GM12891 (cell line): ENCODE data around the gene RASA3.

Experiments
- POLR2A ChIP-seq: IDR thresholded peaks from 2 replicates; pipeline ENCODE4 v1.6.1; 2011; ENCODE audit warnings: low read depth, low read length, control low read depth
- POLR2AphosphoS5 ChIP-seq: IDR thresholded peaks from 2 replicates; pipeline ENCODE4 v1.6.1; 2011; ENCODE audit warnings: low read depth, low read length, control low read depth
- TAF1 ChIP-seq: IDR thresholded peaks from 2 replicates; pipeline ENCODE4 v1.6.1; 2011; ENCODE audit warnings: low read depth, low read length, control low read depth

DNA sequence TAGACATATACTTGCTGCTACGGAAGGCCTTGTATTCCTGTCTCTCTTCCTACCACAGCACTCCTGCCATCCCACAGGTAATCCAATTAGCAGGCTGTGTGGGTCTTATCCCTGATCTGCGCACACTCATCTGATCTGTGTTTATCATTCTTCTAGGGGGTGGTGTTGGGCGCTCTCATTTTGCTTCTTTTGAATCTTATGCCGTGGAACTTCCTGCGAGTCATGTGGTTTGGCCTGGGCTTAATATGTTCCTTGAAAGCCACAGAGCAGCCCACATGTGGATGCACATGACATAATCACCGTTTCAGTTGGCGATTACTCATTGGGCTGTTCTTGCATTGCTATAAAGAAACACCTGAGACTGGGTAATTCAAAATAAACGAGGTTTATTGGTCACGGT is 7.5 kb downstream of the RASA3 start:
- TF ChIP-seq TAF1 (no peak), POLR2AphosphoS5 (no peak), POLR2A (no peak)
